Keratinocyte (primary cell): ENCODE data around the gene PRDM11. TPM values are rescaled to one million over a fixed set of nuclear protein-coding genes. Genes with fewer than 3 reads are reported as not detected.

Source experiments
- DNase-seq: peaks from one replicate; pipeline ENCODE4 v3.0.0-alpha.2; 2011; ENCODE audit warnings: low read depth, missing footprints, low spot score
- FAIRE-seq: peaks from 2 replicates; lab custom pipeline; 2011; peaks lifted over from hg19 to GRCh38; lab: Jason Lieb, UNC
- H2AFZ ChIP-seq: 2 replicates; pipeline ENCODE4 v1.6.0; 2012; ENCODE audit warnings: low read length, control low read depth, inconsistent platforms; ENCODE audit not compliant: control insufficient read depth
- H3K27ac ChIP-seq: 2 replicates; pipeline ENCODE4 v1.5.1; 2011; ENCODE audit warnings: low read length; ENCODE audit not compliant: control insufficient read depth, insufficient read depth
- H3K27me3 ChIP-seq: 3 replicates; pipeline ENCODE4 v1.6.0; 2011; ENCODE audit warnings: low read length; ENCODE audit not compliant: control insufficient read depth, insufficient read depth; ENCODE audit errors: extremely low read depth
- H3K36me3 ChIP-seq, 2 experiments: 2 replicates in 1 of 2; 3 replicates in 1 of 2; pipeline ENCODE4 v1.5.1; 2011; ENCODE audit warnings: low read length in 2 of 2, mild to moderate bottlenecking in 1 of 2; ENCODE audit not compliant: control insufficient read depth in 2 of 2, insufficient read depth in 2 of 2; ENCODE audit errors: extremely low read depth in 1 of 2
- H3K4me1 ChIP-seq: 3 replicates; pipeline ENCODE4 v1.5.1; 2011; ENCODE audit warnings: low read length; ENCODE audit not compliant: control insufficient read depth, insufficient read depth; ENCODE audit errors: extremely low read depth
- H3K4me2 ChIP-seq: 3 replicates; pipeline ENCODE4 v1.6.0; 2011; ENCODE audit warnings: low read depth, low read length; ENCODE audit not compliant: control insufficient read depth, insufficient read depth; ENCODE audit errors: extremely low read depth
- H3K4me3 ChIP-seq, 3 experiments: fragments of 200-600 bp in 1 of 3; sonication (generic) in 1 of 3; 2 replicates in 2 of 3; 3 replicates in 1 of 3; pipeline ENCODE4 v1.5.1; 2011 to 2016; ENCODE audit warnings: low read length in 3 of 3, mild to moderate bottlenecking in 3 of 3, control low read depth in 2 of 3, inconsistent platforms in 1 of 3, low read depth in 1 of 3, mixed read lengths in 1 of 3, mixed run types in 1 of 3, moderate library complexity in 1 of 3; ENCODE audit not compliant: control insufficient read depth in 2 of 3, insufficient read depth in 2 of 3; ENCODE audit errors: extremely low read depth in 1 of 3
- H3K79me2 ChIP-seq: 2 replicates; pipeline ENCODE4 v1.6.0; 2012; ENCODE audit warnings: low read length; ENCODE audit not compliant: control insufficient read depth, insufficient read depth
- H3K9ac ChIP-seq: 3 replicates; pipeline ENCODE4 v1.6.0; 2011; ENCODE audit warnings: low read length; ENCODE audit not compliant: control insufficient read depth, insufficient read depth; ENCODE audit errors: extremely low read depth
- H3K9me1 ChIP-seq: 3 replicates; pipeline ENCODE4 v1.6.0; 2011; ENCODE audit warnings: low read length; ENCODE audit not compliant: control insufficient read depth, insufficient read depth; ENCODE audit errors: extremely low read depth
- H3K9me3 ChIP-seq: 2 replicates; pipeline ENCODE4 v1.5.1; 2012; ENCODE audit warnings: low read depth, low read length; ENCODE audit not compliant: control insufficient read depth
- H4K20me1 ChIP-seq: 3 replicates; pipeline ENCODE4 v1.6.0; 2011; ENCODE audit warnings: low read length; ENCODE audit not compliant: control insufficient read depth, insufficient read depth; ENCODE audit errors: extremely low read depth
- CTCF ChIP-seq, 3 experiments: IDR thresholded peaks in 1 of 3; conservative IDR thresholded peaks in 1 of 3; optimal IDR thresholded peaks in 1 of 3; 2 replicates in 2 of 3; 3 replicates in 1 of 3; pipeline versions ENCODE3 to v1.5.1; 2011; ENCODE audit warnings: low read length in 3 of 3, mild to moderate bottlenecking in 3 of 3, moderate library complexity in 2 of 3, control low read depth in 1 of 3, inconsistent platforms in 1 of 3; ENCODE audit not compliant: insufficient read depth in 2 of 3; ENCODE audit errors: extremely low read depth in 1 of 3
- EZH2 ChIP-seq: IDR thresholded peaks from one replicate; pipeline ENCODE4 v1.6.1; 2012; ENCODE audit warnings: inconsistent platforms, mild to moderate bottlenecking, low read length, moderate library complexity
- dilution Hi-C: fragments of 300-500 bp; cut with MboI; formaldehyde crosslinking; loops from one replicate; pipeline ENCODE4 v1.7.0; 2020; ENCODE audit warnings: low sequenced_read_pairs; ENCODE audit not compliant: extremely low pct_ligation_motif_present
- polyA plus RNA-seq, 5 experiments: library from polyadenylated mRNA; depleted of rRNA in 3 of 5; stranded (reverse) in 3 of 5; stranded (forward) in 1 of 5; unstranded in 1 of 5; fragments of >200 nt; gene quantifications; 1 replicate in 1 of 5; 2 replicates in 3 of 5; 3 replicates in 1 of 5; pipeline versions ENCODE4 v1.2.1 to v1.2.3, GENCODE V29; 2011 to 2012; ENCODE audit warnings: missing spikeins in 2 of 5, low read depth in 1 of 5, low replicate concordance in 1 of 5

Gene PRDM11
- polyA plus RNA-seq, 1 donor (not counting 4 experiments of a cell fraction or from before 2014, with no cell fraction given): 2.1 TPM

- no peaks in the 10 kb centered on the region for H4K20me1 ChIP-seq
- H3K4me1 ChIP-seq: no peaks in the 10 kb centered on the region
- no peaks in the 10 kb centered on the region for H3K79me2 ChIP-seq
- no peak for DNase-seq
- no peak overlapping the region for H3K9ac ChIP-seq
- H3K9me1 ChIP-seq: no peaks in the 10 kb centered on the region
- no peaks in the 10 kb centered on the region for H3K9me3 ChIP-seq
- FAIRE-seq: no peak
- no peak overlapping the region for H2AFZ ChIP-seq
- H3K4me2 ChIP-seq: no peak overlapping the region
- dilution Hi-C loops: no loop called here
- no peaks in the 10 kb centered on the region for H3K27me3 ChIP-seq
- H3K36me3 ChIP-seq: no peaks in the 10 kb centered on the region
- H3K27ac ChIP-seq: no peak overlapping the region
- no peak for TF ChIP-seq EZH2
- TF ChIP-seq CTCF (optimal IDR thresholded peaks at IDR 0.05 in 1 of 3, IDR thresholded peaks at IDR 0.05 in 1 of 3, conservative IDR thresholded peaks at IDR 0.05 in 1 of 3; ENCODE audit: extremely low read depth in 1 of 3, insufficient read depth in 2 of 3, low read length in 3 of 3): no peak
- H3K4me3 ChIP-seq: no peak overlapping the region
Observed at GRCh38 chr11:45273509-45273908, 127.1 kb downstream of the PRDM11 start.

GRCh38 chr11:45274206-45274605 lies 127.8 kb downstream of the PRDM11 start:
- no peaks in the 10 kb centered on the region for H3K27me3 ChIP-seq
- no peak overlapping the region for H2AFZ ChIP-seq
- H3K9me3 ChIP-seq: no peaks in the 10 kb centered on the region
- DNase-seq: no peak
- dilution Hi-C loops: no loop called here
- H3K36me3 ChIP-seq: no peaks in the 10 kb centered on the region
- H3K4me2 ChIP-seq: no peak overlapping the region
- no peak overlapping the region for H3K4me3 ChIP-seq
- H3K27ac ChIP-seq: no peak overlapping the region
- no peaks in the 10 kb centered on the region for H3K4me1 ChIP-seq
- no peak for TF ChIP-seq CTCF (optimal IDR thresholded peaks at IDR 0.05 in 1 of 3, IDR thresholded peaks at IDR 0.05 in 1 of 3, conservative IDR thresholded peaks at IDR 0.05 in 1 of 3; ENCODE audit: extremely low read depth in 1 of 3, insufficient read depth in 2 of 3, low read length in 3 of 3)
- TF ChIP-seq EZH2: no peak
- no peaks in the 10 kb centered on the region for H4K20me1 ChIP-seq
- no peaks in the 10 kb centered on the region for H3K9me1 ChIP-seq
- H3K79me2 ChIP-seq: no peaks in the 10 kb centered on the region
- H3K9ac ChIP-seq: no peak overlapping the region
- FAIRE-seq: no peak
